ENCODE results near the gene PRR23E.

The PRR23E gene

GRCh38 chr3:127209155-127209839, 16.4 kb downstream of the PRR23E start:
- no peak overlapping the region for H2AFZ ChIP-seq (ENCODE audit: low read depth, low read length)
- H2AK5ac ChIP-seq (ENCODE audit: low read length, severe bottlenecking), result no peak overlapping the region
- no peak overlapping the region for H3K4ac ChIP-seq (ENCODE audit: low read depth in 1 of 2, low read length in 2 of 2)
- H3K79me1 ChIP-seq (replicated peaks; ENCODE audit: low read length, poor library complexity, severe bottlenecking), result no peaks in the 10 kb centered on the region
- no peak overlapping the region for H3K4me2 ChIP-seq (ENCODE audit: low read length, poor library complexity, severe bottlenecking)
- H4K8ac ChIP-seq (ENCODE audit: low read length), result no peak overlapping the region
- 71% methylated on average over 13 of the region's 13 CpGs for WGBS
- no peak overlapping the region for H3K9ac ChIP-seq (ENCODE audit: low read length)
- no peak overlapping the region for H2BK12ac ChIP-seq (ENCODE audit: low read length in 2 of 2)
- H3K27ac ChIP-seq (ENCODE audit: low read length, poor library complexity, severe bottlenecking), result no peak overlapping the region
- peaks cover 15 to 38% of the 10 kb centered on the region in 2 experiments for H3K27me3 ChIP-seq (ENCODE audit: control insufficient read depth in 1 of 2, insufficient read depth in 1 of 2, low read length in 2 of 2)
- H4K91ac ChIP-seq (ENCODE audit: low read length), result no peak overlapping the region
- no peak overlapping the region for H3K18ac ChIP-seq (ENCODE audit: low read depth in 1 of 2, low read length in 2 of 2)
- no peak overlapping the region for H2BK5ac ChIP-seq (ENCODE audit: low read depth, low read length, poor library complexity, severe bottlenecking)
- no peaks in the 10 kb centered on the region for H3K4me1 ChIP-seq (ENCODE audit: control insufficient read depth, insufficient read depth, low read depth, low read length)
- no peak overlapping the region for H2BK120ac ChIP-seq (ENCODE audit: low read depth, low read length)
- no peaks in the 10 kb centered on the region for H3K9me3 ChIP-seq (ENCODE audit: control insufficient read depth, low read length)
- no peak overlapping the region for H2BK15ac ChIP-seq (ENCODE audit: low read depth, poor library complexity, severe bottlenecking)
- no peak for DNase-seq
- H3K14ac ChIP-seq (ENCODE audit: low read length in 2 of 2), result no peak overlapping the region
- H3K23ac ChIP-seq (ENCODE audit: low read length in 2 of 2), result no peak overlapping the region
- no peak overlapping the region for H3K4me3 ChIP-seq (ENCODE audit: insufficient read depth in 1 of 2, low read depth in 1 of 2, low read length in 2 of 2)
- H3K36me3 ChIP-seq (ENCODE audit: control insufficient read depth in 1 of 2, insufficient read depth in 2 of 2, low read depth in 1 of 2, low read length in 2 of 2), result no peaks in the 10 kb centered on the region

GRCh38 chr3:127209840-127210653, 17.1 kb downstream of the PRR23E start:
- Histone ChIP-seq H3K27ac (ENCODE audit: low read length, poor library complexity, severe bottlenecking) (no peak overlapping the region), H3K4me1 (ENCODE audit: control insufficient read depth, insufficient read depth, low read depth, low read length) (no peaks in the 10 kb centered on the region), H3K9ac (ENCODE audit: low read length) (no peak overlapping the region), H3K36me3 (ENCODE audit: control insufficient read depth in 1 of 2, insufficient read depth in 2 of 2, low read depth in 1 of 2, low read length in 2 of 2) (no peaks in the 10 kb centered on the region), H3K18ac (ENCODE audit: low read depth in 1 of 2, low read length in 2 of 2) (no peak overlapping the region), H4K8ac (ENCODE audit: low read length) (no peak overlapping the region), H2BK12ac (ENCODE audit: low read length in 2 of 2) (no peak overlapping the region), H3K23ac (ENCODE audit: low read length in 2 of 2) (no peak overlapping the region), H4K91ac (ENCODE audit: low read length) (no peak overlapping the region), H2BK15ac (ENCODE audit: low read depth, poor library complexity, severe bottlenecking) (no peak overlapping the region), H2BK120ac (ENCODE audit: low read depth, low read length) (no peak overlapping the region), H3K4me3 (ENCODE audit: insufficient read depth in 1 of 2, low read depth in 1 of 2, low read length in 2 of 2) (no peak overlapping the region), H3K27me3 (ENCODE audit: control insufficient read depth in 1 of 2, insufficient read depth in 1 of 2, low read length in 2 of 2) (peaks cover 15 to 38% of the 10 kb centered on the region in 2 experiments), H2AFZ (ENCODE audit: low read depth, low read length) (no peak overlapping the region), H3K9me3 (ENCODE audit: control insufficient read depth, low read length) (no peaks in the 10 kb centered on the region), H3K14ac (ENCODE audit: low read length in 2 of 2) (no peak overlapping the region), H2AK5ac (ENCODE audit: low read length, severe bottlenecking) (no peak overlapping the region), H3K79me1 (replicated peaks; ENCODE audit: low read length, poor library complexity, severe bottlenecking) (no peaks in the 10 kb centered on the region), H3K4me2 (ENCODE audit: low read length, poor library complexity, severe bottlenecking) (no peak overlapping the region), H3K4ac (ENCODE audit: low read depth in 1 of 2, low read length in 2 of 2) (no peak overlapping the region), H2BK5ac (ENCODE audit: low read depth, low read length, poor library complexity, severe bottlenecking) (no peak overlapping the region)
- WGBS, result 71% methylated on average over 14 of the region's 14 CpGs
- no peak for DNase-seq

- no peak overlapping the region for H2AK5ac ChIP-seq (ENCODE audit: low read length, severe bottlenecking)
- 85% methylated on average over 6 of the region's 7 CpGs for WGBS
- no peak overlapping the region for H2BK12ac ChIP-seq (ENCODE audit: low read length in 2 of 2)
- H3K4me2 ChIP-seq (ENCODE audit: low read length, poor library complexity, severe bottlenecking), result no peak overlapping the region
- no peak overlapping the region for H3K4ac ChIP-seq (ENCODE audit: low read depth in 1 of 2, low read length in 2 of 2)
- no peak overlapping the region for H3K27ac ChIP-seq (ENCODE audit: low read length, poor library complexity, severe bottlenecking)
- no peak overlapping the region for H3K18ac ChIP-seq (ENCODE audit: low read depth in 1 of 2, low read length in 2 of 2)
- H2BK120ac ChIP-seq (ENCODE audit: low read depth, low read length), result no peak overlapping the region
- no peak overlapping the region for H2AFZ ChIP-seq (ENCODE audit: low read depth, low read length)
- H3K4me3 ChIP-seq (ENCODE audit: insufficient read depth in 1 of 2, low read depth in 1 of 2, low read length in 2 of 2), result no peak overlapping the region
- H3K36me3 ChIP-seq (ENCODE audit: control insufficient read depth in 1 of 2, insufficient read depth in 2 of 2, low read depth in 1 of 2, low read length in 2 of 2), result no peaks in the 10 kb centered on the region
- no peak overlapping the region for H3K23ac ChIP-seq (ENCODE audit: low read length in 2 of 2)
- H3K27me3 ChIP-seq (ENCODE audit: control insufficient read depth in 1 of 2, insufficient read depth in 1 of 2, low read length in 2 of 2), result peaks cover 15 to 38% of the 10 kb centered on the region in 2 experiments
- no peak overlapping the region for H4K8ac ChIP-seq (ENCODE audit: low read length)
- no peaks in the 10 kb centered on the region for H3K79me1 ChIP-seq (replicated peaks; ENCODE audit: low read length, poor library complexity, severe bottlenecking)
- no peak overlapping the region for H3K9ac ChIP-seq (ENCODE audit: low read length)
- H4K91ac ChIP-seq (ENCODE audit: low read length), result no peak overlapping the region
- H3K14ac ChIP-seq (ENCODE audit: low read length in 2 of 2), result peak overlapping the region in 1 of 2 experiments; percentile 49
- H2BK5ac ChIP-seq (ENCODE audit: low read depth, low read length, poor library complexity, severe bottlenecking), result no peak overlapping the region
- no peaks in the 10 kb centered on the region for H3K9me3 ChIP-seq (ENCODE audit: control insufficient read depth, low read length)
- no peak for DNase-seq
- no peak overlapping the region for H2BK15ac ChIP-seq (ENCODE audit: low read depth, poor library complexity, severe bottlenecking)
- no peaks in the 10 kb centered on the region for H3K4me1 ChIP-seq (ENCODE audit: control insufficient read depth, insufficient read depth, low read depth, low read length)
Observed at GRCh38 chr3:127210654-127210943, 17.7 kb downstream of the PRR23E start.

- no peaks in the 10 kb centered on the region for H3K4me1 ChIP-seq (ENCODE audit: control insufficient read depth, insufficient read depth, low read depth, low read length)
- no peak overlapping the region for H2BK5ac ChIP-seq (ENCODE audit: low read depth, low read length, poor library complexity, severe bottlenecking)
- no peak overlapping the region for H2AFZ ChIP-seq (ENCODE audit: low read depth, low read length)
- H2BK12ac ChIP-seq (ENCODE audit: low read length in 2 of 2), result no peak overlapping the region
- no peaks in the 10 kb centered on the region for H3K79me1 ChIP-seq (replicated peaks; ENCODE audit: low read length, poor library complexity, severe bottlenecking)
- WGBS, result 84% methylated on average over 14 of the region's 14 CpGs
- H4K8ac ChIP-seq (ENCODE audit: low read length), result no peak overlapping the region
- H3K18ac ChIP-seq (ENCODE audit: low read depth in 1 of 2, low read length in 2 of 2), result no peak overlapping the region
- H3K27ac ChIP-seq (ENCODE audit: low read length, poor library complexity, severe bottlenecking), result no peak overlapping the region
- DNase-seq, result no peak
- H3K4me2 ChIP-seq (ENCODE audit: low read length, poor library complexity, severe bottlenecking), result no peak overlapping the region
- H2BK15ac ChIP-seq (ENCODE audit: low read depth, poor library complexity, severe bottlenecking), result no peak overlapping the region
- no peak overlapping the region for H3K14ac ChIP-seq (ENCODE audit: low read length in 2 of 2)
- H3K9me3 ChIP-seq (ENCODE audit: control insufficient read depth, low read length), result no peaks in the 10 kb centered on the region
- H3K27me3 ChIP-seq (ENCODE audit: control insufficient read depth in 1 of 2, insufficient read depth in 1 of 2, low read length in 2 of 2), result peaks cover 15 to 38% of the 10 kb centered on the region in 2 experiments
- H3K23ac ChIP-seq (ENCODE audit: low read length in 2 of 2), result no peak overlapping the region
- H3K9ac ChIP-seq (ENCODE audit: low read length), result no peak overlapping the region
- H4K91ac ChIP-seq (ENCODE audit: low read length), result no peak overlapping the region
- H3K4ac ChIP-seq (ENCODE audit: low read depth in 1 of 2, low read length in 2 of 2), result no peak overlapping the region
- H2AK5ac ChIP-seq (ENCODE audit: low read length, severe bottlenecking), result no peak overlapping the region
- H3K4me3 ChIP-seq (ENCODE audit: insufficient read depth in 1 of 2, low read depth in 1 of 2, low read length in 2 of 2), result no peak overlapping the region
- H2BK120ac ChIP-seq (ENCODE audit: low read depth, low read length), result no peak overlapping the region
- no peaks in the 10 kb centered on the region for H3K36me3 ChIP-seq (ENCODE audit: control insufficient read depth in 1 of 2, insufficient read depth in 2 of 2, low read depth in 1 of 2, low read length in 2 of 2)
Observed at GRCh38 chr3:127211118-127212060, 18.5 kb downstream of the PRR23E start.

Data from mesenchymal stem cell (in vitro differentiated cells and primary cell).